GM15510 (cell line): ENCODE data around the gene SERTAD3.
A peak's percentile ranks its signal among the peaks of the same experiment; 100 is the strongest.

ENCODE experiments used
- POLR2A ChIP-seq: IDR thresholded peaks from 3 replicates; pipeline ENCODE4 v1.6.1; 2011; ENCODE audit warnings: borderline replicate concordance; ENCODE audit not compliant: insufficient read length; ENCODE audit errors: extremely low read depth

The SERTAD3 gene, protein sequence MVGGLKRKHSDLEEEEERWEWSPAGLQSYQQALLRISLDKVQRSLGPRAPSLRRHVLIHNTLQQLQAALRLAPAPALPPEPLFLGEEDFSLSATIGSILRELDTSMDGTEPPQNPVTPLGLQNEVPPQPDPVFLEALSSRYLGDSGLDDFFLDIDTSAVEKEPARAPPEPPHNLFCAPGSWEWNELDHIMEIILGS

DNA sequence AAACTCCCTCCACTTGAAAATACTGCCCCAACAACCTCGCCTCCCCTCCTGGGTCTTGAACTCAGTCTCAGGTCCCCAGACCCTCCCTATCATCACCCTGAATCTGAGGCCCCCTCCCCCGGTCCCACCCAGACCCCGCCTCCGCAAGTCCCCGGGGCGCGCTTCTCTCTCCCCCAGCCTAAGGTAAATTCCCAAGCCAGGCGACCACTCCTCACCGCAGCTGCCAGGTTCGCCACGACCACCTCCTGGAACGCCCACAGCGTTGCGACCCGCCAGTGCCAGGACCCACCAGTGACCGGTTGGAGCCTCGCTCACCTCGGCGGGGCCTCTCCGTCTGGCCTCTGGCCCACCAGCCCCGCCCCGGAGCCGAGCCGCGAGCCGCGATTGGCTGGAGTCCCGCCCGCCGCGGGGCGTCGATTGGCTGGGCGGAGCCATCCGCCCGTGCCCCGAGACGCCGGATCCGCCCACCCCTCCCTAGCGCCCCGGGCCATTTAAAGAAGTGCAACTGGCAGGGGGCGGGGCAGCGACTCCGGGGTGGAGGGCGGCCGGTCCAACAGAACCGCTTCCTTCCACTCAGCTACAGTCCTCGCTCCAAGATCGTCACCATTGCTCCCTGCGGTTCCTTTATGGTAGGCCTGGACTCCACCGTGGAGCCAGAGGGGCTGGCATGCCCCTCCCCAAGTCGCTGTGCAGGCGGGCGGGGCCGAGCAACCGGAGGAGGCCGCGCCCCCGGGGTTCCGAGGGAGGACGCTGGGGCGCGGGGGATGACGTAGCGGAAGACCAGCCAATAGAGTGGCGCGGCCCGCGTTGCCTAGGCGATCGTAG is at the start of gene SERTAD3:
Gene SERTAD3 (minus strand): TSS at position 336 of the 825 bp plus-strand sequence. CDS start 2,255 bp downstream, outside the sequence.
- TF ChIP-seq POLR2A, result peak; percentile 91

GRCh38 chr19:40493778-40494177 is 49.6 kb upstream of the SERTAD3 start:
- TF ChIP-seq POLR2A, result no peak

- no peak for TF ChIP-seq POLR2A
Observed at GRCh38 chr19:40492274-40492673, 48.1 kb upstream of the SERTAD3 start.

GRCh38 chr19:40489882-40490230 is 45.7 kb upstream of the SERTAD3 start:
- TF ChIP-seq POLR2A, result no peak

DNA sequence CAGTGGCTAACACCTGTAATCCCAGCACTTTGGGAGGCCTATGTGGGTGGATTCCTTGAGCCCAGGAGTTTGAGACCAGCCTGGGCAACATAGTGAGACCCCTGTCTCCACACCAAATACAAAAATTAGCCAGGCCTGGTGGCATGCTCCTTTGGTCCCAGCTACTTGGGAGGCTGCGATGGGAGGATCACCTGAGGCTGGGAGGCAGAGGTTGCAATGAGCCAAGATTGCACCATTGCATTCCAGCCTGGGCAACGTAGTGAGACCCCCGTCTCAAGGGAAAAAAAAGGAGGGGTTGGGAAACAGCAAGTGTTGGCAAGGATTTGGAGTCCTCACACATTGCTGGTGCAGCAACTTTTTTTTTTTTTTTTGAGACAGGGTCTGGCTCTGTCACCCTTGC is 41.9 kb upstream of the SERTAD3 start:
- no peak for TF ChIP-seq POLR2A

DNA sequence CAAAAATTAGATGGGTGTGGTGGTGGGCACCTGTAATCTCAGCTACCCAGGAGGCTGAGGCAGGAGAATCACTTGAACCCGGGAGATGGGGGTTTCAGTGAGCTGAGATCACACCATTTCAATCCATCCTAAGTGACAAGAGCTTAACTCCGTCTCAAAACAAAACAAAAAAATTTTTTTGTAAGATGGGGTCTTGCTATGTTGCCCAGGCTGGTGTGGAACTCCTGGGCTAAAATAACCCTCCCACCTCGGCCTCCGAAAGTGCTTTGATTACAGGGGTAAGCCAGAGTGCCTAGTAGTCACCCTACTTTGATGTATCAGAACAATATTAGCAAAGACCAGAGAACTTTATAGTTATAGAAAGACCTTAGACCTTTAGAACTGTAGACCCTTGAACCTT is 30.6 kb upstream of the SERTAD3 start:
- TF ChIP-seq POLR2A, result no peak

DNA sequence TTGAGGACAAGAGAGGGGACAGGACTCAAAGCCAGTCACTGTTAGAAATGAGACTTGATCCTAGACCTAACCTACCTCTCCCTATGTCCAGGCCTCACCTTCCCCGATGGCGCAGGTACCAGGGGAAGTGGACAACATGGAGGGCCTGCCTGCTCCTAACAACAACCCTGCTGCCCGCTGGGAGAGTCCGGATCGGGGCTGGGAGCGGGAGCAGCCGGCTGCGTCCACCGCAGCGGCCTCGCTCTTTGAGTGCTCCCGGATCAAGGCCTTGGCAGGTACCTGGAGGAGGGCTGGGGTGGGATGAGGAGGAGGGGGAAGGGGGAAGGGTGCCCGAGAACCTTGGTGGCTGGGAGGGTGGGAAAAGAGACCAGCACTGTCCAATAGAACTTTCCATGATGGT is 28.4 kb upstream of the SERTAD3 start:
- no peak for TF ChIP-seq POLR2A

DNA sequence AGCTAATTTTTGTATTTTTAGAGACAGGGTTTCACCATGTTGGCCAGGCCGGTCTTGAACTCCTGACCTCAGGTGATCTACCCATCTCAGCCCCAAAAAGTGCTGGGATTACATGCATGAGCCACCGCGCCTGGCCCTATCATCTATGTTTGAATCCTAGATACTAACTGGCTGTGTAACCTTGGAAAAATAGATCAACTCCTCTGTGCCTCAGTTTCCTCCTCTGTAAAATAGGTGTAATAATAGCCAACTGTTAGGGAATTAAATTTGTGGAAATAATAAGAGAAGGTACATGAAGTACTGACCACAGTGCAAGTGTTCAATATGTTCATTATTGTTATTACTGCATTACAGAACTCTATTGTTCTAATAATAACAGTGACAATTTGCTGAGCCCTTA is 27.0 kb upstream of the SERTAD3 start:
- no peak for TF ChIP-seq POLR2A

GRCh38 chr19:40469011-40469410 is 24.9 kb upstream of the SERTAD3 start:
- no peak for TF ChIP-seq POLR2A

DNA sequence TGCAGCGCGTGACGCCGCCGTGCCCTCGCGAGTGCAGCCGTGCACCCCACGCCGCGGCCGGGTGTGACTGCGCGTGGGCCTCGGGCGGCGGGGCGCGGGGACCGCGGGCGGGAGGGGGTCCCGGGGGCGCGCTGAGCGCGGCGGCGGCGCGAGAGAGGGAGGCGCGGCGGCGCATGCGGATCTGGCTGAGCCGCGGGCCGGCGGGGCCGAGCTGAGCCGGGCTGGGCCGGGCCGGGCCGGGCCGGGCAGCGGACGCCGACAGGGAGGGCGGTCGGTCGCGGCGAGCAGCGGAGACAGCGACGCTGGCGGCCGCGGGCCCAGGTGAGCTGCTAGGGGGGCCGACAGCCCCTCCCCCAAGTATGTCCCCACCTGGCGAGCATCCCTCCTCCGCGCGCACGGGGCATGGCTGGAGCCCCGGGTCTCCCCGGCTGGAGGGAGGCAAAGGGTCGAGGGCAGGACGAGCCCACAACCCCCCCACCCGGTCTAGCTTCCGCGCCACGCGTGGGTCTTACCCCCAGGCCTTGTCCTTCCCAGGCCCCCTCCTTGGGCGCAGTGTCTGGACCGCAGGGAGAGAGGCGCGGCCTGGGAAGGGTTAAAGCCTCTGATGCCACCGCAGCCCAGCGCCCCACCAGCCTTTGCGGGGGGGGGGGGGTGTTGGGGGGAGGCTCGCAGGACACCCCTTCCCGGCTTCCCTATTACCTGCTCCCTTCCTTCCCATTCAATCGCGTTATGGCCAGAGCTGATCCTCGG is 23.0 kb upstream of the SERTAD3 start, which contains the start of gene SPTBN4:
Gene SPTBN4 (plus strand): TSS at position 17 of the 750 bp plus-strand sequence. CDS start 5,621 bp downstream, outside the sequence.
- TF ChIP-seq POLR2A, result no peak

DNA sequence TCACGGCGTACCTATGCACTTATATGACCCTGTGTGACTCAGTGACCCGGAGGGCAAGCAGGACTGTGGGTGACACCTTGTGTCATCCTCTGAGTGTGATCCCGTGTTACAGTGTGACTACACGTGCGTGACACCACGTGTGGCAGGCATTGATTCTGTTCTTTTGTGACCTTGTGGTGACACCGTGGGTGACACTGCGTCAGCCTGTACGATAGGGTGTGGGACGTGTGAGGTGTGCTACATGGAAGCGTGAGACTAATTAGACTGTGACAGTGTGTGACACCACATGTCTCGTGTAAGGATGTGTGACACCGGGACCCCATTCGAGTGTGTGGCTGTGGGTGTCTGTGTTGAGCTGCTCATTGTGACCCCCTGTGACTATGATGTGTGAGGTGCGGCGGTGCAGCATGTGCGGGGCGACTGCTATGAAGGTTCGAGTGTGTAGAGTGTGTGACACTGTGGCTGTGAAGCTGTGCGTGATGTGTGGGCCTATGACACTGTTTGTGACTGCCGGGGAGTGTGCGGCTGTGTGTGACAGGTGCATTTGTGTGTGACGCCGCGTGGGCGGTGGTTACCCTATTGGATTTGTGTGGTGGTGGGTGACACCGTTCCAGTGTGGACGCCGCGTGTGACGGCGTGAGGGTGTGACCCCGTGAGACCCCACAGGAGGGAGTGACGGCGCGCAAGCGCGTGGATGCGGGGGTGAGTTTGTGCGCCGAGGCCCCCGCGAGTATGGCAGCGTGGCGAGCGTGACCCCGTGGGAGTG is 22.3 kb upstream of the SERTAD3 start:
- TF ChIP-seq POLR2A, result no peak

GRCh38 chr19:40465557-40466218 is 21.6 kb upstream of the SERTAD3 start, which contains the start of gene BLVRB:
BLVRB (minus strand) TSS chr19:40465745; CDS start chr19:40465688, 57 bp downstream.
- TF ChIP-seq POLR2A, result peak; percentile 78

DNA sequence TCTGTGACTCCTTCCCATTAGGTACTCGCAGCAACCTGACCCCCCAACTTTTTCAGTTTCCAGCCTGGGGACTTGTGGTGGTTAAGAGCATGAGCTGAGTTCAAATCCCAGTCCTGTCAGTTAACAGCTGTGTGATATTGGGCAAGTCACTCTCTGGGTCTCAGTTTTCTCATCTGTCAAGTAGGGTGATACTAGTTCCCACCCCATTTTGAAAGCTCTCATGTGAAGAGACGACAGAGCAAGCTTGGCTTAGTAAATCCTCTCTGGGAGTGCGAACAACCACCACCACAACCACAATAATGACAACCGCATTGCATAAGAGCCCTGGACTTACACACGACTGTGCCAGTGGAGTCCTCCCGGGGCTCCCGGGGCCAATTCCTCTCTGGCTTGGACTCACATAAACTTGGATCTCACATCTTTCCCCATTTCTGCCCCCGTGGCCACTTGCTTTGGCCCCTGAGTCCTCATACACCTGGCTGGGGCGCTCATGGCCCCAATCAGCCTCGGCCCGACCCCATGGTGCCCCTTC is 21.0 kb upstream of the SERTAD3 start:
- TF ChIP-seq POLR2A, result no peak

DNA sequence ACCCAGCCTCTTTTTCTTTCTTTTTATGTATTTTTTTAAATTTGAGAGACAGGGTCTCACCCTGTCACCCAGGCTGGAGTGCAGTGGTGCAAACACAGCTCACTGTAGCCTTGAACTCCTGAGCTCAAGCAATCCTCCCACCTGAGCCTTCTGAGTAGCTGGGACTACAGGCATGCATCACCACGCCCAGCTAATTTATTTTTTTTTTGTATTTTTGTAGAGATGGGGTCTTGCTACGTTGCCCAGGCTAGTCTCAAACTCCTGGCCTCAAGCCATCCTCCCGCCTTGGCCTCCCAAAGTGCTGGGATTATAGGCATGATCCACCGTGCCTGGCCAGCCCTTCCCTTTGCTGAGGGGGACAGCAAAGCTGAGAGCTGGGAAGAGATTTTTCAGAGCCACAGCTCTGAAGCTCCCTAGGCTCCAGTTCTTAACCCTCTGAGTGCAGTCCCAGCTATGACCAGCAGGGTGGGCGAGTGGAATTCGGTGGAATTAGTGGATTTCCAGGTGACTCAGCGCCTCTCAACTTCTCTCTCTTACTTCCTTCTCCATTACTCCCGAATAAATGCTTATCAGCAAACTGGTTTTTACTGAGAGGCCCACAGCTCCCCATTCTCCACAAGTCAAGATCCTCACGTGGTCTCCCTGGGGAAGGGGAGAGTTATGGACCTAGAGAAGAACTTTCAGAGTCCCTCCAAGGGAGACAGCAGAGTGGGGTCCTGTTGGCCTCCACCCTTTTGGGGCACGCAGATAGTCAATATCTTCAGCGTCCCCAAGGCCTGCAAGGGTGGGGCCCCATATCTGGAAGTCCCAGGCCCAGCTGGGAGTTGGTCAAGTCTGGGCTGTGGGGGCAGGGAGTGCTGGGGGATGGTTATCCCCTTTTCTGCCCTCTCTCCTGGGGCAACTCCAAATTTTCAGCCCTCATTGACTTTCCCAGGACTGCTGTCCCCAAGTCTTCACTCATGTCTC is 20.2 kb upstream of the SERTAD3 start:
- TF ChIP-seq POLR2A, result no peak
